ENCODE measurements around the gene BAD. TPM values are rescaled to one million over a fixed set of nuclear protein-coding genes. Genes with fewer than 3 reads are reported as not detected.

BAD gene
- total and polyA plus RNA-seq, 2 donors (not counting 1 experiment from before 2014, with no cell fraction given) = 24.0 to 39.1 TPM

- TF ChIP-seq EZH2 (IDR thresholded peaks at IDR 0.05; ENCODE audit: borderline replicate concordance, insufficient read depth, low read depth, low read length, poor library complexity, severe bottlenecking) (no peak), CTCF (IDR thresholded peaks at IDR 0.05) (no peak)
- 72% methylated on average over 22 of the region's 22 CpGs for WGBS (ENCODE audit: insufficient coverage)
- H2AFZ ChIP-seq (ENCODE audit: insufficient read depth, low read depth, low read length, poor library complexity, severe bottlenecking) = no peak overlapping the region
- no peak for ATAC-seq (ENCODE audit: low read depth)
- Mint-ChIP-seq H3K9me3 (ENCODE audit: insufficient read depth) (no peaks in the 10 kb centered on the region), H3K27me3 (no peaks in the 10 kb centered on the region), H3K4me1 (peaks cover 37% of the 10 kb centered on the region), H3K4me3 (peak overlapping the region; percentile 91), H3K27ac (peak overlapping the region; percentile 93)
- peaks cover 26 to 40% of the 10 kb centered on the region in 2 donors for H3K4me1 ChIP-seq (ENCODE audit: control insufficient read depth in 2 of 2, insufficient read depth in 2 of 2, low read length in 2 of 2)
- H3K9me3 ChIP-seq (ENCODE audit: control extremely low read depth in 1 of 3, control insufficient read depth in 2 of 3, insufficient read depth in 1 of 3, low read length in 2 of 3) = no peaks in the 10 kb centered on the region
- peak overlapping the region; percentile 5 to 82 for H3K27ac ChIP-seq (ENCODE audit: low read length in 2 of 2)
- H3K27me3 ChIP-seq (replicated peaks in 1 of 4; ENCODE audit: control extremely low read depth in 1 of 4, control insufficient read depth in 3 of 4, insufficient read depth in 4 of 4, low read length in 3 of 4) = no peaks in the 10 kb centered on the region
- no peak for DNase-seq
- peaks cover 21% of the 10 kb centered on the region for H3K79me2 ChIP-seq (ENCODE audit: control insufficient read depth, insufficient read depth, low read length)
- CTCF ChIA-PET = interaction anchor here (1.3 to 5.2 kb wide), 7 partner anchors 8 to 46 kb away, joined by 3 to 70 read pairs (median 6); partner anchors contain the start of genes FERMT3 and FKBP2
- H3K9ac ChIP-seq (ENCODE audit: low read length) = peak overlapping the region; percentile 85
- H4K20me1 ChIP-seq (ENCODE audit: control insufficient read depth, insufficient read depth, low read length, poor library complexity, severe bottlenecking) = peaks cover 13% of the 10 kb centered on the region
- POLR2A ChIA-PET = interaction anchor here (1.2 to 6.3 kb wide), 3 partner anchors 14 to 19 kb away, joined by 3 to 78 read pairs (median 4); partner anchors contain the start of gene FERMT3
- H3K4me2 ChIP-seq (replicated peaks; ENCODE audit: low read depth, low read length, poor library complexity, severe bottlenecking) = peak overlapping the region; percentile 98
- peak overlapping the region; percentile 64 to 97 (median 92) for H3K4me3 ChIP-seq (ENCODE audit: control extremely low read depth in 1 of 5, extremely low read depth in 1 of 5, insufficient read depth in 1 of 5, low read depth in 2 of 5, low read length in 4 of 5)
- peaks cover 0 to 31% of the 10 kb centered on the region in 2 experiments for H3K36me3 ChIP-seq (replicated peaks in 1 of 2; ENCODE audit: control extremely low read depth in 1 of 2, control insufficient read depth in 1 of 2, extremely low read depth in 1 of 2, insufficient read depth in 2 of 2, low read length in 1 of 2)
- intact Hi-C loops (cut with micrococcal nuclease) = no loop called here
Measured at GRCh38 chr11:64224891-64225607, 59.4 kb downstream of the BAD start.

Data from B cell (primary cell).